Smooth muscle cell of the brain vasculature (primary cell): ENCODE results near the gene UBE2R2.
A peak's percentile ranks its signal among the peaks of the same experiment; 100 is the strongest.
"Not testable (repeated sequence)": the region's sequence is repeated elsewhere in the genome, so short reads cannot be mapped to it uniquely, and the experiment has no call there.

Experiments
- DNase-seq: peaks from one replicate; pipeline ENCODE4 v3.0.0-alpha.2; 2012; ENCODE audit warnings: low read depth, low spot score

The UBE2R2 gene

DNA sequence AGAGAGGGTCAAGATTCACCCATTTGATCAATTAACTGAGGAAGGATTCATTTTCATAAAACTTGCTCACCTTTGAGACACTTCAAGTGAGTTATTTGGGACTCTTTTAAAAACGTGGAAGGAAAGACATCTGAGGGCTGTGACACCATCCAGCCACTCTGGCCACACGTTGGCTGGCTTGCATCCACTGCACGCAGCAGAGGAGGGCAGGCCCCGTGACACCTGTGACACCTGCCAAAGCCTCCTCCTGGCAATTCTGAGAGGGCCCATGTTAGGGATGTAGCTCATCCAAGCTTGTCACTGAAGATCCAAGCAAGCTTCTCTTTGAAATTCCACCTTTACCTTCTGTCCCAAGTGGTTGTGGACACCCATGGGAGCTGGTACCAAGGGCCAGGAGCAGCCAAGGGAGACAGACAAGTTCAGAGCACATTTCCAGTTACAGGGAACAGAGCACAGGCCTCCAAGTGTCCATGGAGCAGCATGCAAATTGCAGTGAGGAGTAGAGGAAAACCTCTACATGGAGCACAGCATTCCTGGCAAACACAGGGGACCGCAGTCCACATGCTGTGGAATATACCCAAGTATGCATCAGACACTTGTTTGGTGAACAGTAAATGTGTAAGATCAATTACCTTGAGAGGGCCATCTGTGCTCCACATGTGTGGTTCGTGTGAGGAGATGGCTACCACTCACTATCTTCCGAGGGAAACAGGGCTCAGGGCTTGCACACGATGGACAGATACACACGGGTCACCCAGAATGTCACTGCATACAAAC lies 16.8 kb upstream of the UBE2R2 start:
- no peak for DNase-seq

DNA sequence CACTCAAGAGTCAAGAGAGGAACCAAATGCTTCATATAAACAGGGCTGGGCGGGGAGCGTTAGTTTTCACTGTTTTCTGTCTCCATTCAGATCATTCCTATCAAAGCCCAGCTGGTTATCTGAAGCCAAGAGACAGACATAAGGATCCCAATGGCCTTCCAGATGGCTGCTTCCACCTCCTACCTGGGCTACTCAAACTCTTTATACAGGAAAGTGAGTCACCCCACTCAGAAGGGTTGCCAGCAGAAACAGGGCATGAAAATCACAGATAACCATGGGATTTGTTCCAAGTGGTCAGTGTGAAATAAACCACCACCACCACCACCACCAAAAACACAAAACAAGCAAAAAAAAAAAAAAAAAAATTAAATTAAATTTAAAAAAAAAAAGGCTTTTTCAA lies 16.1 kb upstream of the UBE2R2 start:
- no peak for DNase-seq

DNA sequence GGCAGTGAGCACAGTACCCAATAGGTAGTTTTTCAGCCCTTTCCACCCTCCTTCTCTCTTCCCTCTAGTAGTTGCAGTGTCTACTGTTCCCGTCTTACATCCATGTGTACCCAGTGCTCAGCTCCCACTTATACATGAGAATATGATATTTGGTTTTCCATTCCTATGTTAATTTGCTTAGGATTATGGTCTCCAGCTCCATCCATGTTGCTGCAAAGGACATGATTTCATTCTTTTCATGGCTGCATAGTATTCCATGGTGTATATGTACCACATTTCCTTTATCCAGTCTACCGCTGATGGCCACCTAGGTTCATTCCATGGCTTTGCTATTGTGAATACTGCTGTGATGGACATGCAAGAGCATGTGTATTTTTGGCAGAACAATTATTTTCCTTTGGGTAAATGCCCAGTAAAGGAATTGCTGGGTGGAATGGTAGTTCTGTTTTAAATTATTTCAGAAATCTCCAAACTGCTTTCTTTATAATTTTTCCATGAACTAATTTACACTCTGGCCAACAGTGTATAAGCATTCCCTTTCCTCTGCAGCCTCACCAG lies 14.9 kb upstream of the UBE2R2 start:
- DNase-seq, result not testable (repeated sequence)

DNA sequence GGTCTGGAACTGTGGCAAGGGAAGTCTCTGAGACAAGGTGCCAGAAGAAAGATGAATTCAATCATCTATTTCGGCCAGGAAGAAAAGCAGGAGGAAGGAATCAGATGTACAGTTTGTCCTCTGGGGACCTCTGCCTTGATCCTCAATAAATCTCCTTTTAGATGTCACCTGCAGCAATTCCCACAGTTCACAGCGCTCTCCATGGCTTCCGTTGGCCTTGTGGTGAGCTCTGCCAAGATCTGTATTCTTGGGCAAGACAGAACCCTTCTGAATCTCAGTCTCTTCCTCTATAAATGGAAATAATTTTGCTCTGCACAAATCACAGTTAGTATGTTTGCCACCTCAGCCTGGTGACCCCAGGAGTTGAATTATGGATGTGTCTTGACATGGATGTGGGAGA lies 12.8 kb upstream of the UBE2R2 start:
- not testable (repeated sequence) for DNase-seq

DNA sequence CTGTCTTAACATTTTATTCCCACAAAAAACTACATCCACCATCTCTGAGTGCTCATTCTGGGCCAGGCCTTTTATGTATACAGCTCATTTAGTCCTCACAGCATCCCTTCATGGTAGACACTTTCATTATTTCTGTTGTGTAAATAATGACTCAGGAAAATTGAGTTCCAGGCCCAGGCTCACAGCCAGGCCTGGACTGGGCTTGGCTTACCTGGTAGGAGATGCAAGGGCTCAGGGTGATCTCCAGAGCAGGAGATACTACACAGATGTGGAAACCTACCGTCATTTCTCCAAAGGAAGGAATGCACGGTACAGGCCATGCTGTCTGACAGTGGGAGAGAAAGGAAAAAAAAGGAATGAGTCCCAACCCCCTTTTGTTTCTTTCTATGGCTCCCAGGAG lies 9.8 kb upstream of the UBE2R2 start:
- DNase-seq, result not testable (repeated sequence)

DNA sequence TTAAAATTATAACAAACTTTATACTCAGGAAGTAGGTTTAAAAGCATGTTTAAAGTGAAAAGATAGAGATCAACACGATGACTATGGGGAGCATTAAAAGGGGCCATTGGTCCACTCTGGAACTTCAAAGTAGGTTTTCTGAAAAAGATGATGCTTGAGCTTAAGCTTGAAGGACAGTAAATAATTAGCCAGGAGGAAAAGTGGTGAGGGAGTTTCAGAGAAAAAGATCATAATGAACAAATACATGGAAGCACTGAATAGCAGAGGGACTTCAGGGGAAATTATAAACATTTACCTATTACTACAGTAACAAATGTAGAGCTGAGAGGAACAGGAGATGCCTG lies 8.0 kb upstream of the UBE2R2 start:
- DNase-seq, result not testable (repeated sequence)

DNA sequence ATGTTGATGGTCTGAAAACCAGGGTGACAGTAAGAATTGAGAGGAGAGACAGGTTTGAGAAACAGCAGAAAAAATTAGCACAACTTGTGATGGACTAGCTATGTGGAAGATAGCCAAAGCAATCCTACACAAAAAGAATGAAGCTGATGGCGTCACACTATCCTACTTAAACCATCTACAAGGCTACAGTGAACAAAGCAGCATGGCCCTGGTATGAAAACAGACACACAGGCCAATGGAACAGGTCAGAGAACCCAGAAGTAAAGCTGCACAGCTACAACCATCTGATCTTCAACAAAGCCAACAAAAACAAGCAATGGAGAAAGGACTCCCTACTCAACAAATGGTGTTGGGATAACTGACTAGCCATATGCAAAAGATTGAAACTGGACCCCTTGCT lies 7.5 kb upstream of the UBE2R2 start:
- DNase-seq, result no peak

DNA sequence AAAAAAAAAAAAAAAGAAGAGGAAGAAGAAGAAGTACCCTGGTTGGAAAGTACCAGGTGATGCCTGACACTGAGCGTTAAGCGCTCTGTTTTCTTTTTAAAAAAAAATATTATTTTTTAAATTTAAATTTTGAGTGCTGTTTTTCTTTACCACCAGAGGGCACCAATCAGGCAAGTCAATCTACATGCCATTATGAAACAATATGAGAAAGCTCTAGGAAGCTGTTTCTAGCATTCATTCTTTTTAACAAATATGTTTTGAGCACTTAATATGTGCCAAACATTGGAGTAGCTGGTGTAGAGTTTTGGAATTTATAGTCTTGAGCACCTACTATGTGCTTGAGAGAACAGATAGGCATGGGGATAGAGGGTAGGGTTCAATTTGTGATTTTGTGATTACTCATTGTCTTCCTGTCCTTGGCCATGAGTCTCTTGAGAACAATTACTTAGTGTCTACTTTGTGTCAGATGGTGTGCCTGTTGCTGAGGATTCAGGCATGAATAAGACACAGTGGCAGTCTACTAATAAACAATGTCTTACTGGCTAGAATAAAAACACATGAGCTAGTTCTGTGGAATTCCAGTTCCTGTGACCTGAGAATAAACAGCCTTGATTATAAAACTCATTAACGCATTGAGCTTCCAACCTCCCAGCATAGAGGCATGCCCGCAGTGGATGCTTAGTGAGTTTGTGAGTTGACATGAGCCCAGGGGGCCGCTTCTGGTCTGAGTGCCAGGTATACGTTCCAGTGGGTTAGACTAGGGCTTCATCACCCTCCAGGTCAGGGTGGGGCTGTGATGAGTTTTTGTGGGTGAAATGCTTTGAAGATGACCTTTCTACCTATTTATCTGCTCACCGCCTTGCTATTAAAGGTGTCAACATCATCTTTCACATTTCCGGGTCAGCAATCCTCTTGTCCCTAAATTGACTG lies 3.0 kb upstream of the UBE2R2 start:
- peak; percentile 12 for DNase-seq

DNA sequence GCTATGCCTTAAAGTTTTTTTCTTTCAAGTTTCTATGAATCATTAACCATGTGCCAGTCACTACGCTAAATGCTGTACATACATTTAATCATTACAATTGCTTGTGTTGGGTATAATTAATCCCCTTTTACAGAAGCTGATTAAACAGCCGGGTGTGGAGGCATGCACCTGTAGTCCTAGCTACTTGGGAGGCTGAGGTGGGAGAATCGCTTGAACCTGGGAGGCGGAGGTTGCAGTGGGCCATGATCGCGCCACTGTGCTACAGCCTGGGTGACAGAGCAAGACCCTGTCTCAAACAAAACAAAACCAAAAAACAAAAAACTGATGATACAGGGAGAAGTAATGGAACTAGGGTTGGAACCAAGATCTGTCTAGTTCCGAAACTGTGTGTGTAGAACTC lies 1.2 kb upstream of the UBE2R2 start:
- DNase-seq, result no peak

DNA sequence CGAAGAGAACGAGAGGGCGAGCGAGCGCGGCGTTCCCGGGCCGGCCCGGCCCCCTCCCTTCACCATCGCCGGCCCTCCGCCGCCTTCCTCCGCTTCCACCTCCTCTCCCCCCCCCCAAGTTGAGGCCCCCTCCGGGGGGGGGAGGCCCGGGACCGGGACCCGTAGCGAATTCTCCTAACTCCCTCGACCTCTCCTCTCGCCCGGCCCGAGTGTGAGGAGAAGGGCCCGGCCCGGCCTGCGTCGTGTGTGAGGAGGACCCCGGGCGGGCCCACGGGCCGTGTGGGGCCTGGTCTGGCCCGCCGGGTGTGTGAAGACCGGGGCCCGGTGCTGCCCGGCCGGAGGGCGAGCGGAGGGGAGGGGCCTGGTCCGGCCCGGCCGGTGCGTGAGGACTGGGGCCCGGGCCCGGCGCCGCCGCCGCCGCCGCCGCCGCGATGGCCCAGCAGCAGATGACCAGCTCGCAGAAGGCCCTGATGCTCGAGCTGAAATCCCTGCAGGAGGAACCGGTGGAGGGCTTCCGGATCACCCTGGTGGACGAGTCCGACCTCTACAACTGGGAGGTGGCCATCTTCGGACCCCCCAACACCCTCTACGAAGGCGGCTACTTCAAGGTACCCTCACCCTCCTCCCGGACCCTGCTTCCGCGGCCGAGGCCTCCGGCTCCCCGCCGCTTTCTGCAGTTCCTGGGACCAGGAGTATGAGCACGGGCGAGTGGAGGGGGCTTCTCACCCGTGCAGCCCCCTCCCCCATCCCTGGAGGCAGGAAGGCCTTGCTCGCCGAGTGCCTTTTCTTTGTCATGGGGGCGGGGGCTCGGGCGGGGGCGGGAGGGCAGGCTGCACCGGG lies 587 bp downstream of the UBE2R2 start:
- peak; percentile 31 for DNase-seq

DNA sequence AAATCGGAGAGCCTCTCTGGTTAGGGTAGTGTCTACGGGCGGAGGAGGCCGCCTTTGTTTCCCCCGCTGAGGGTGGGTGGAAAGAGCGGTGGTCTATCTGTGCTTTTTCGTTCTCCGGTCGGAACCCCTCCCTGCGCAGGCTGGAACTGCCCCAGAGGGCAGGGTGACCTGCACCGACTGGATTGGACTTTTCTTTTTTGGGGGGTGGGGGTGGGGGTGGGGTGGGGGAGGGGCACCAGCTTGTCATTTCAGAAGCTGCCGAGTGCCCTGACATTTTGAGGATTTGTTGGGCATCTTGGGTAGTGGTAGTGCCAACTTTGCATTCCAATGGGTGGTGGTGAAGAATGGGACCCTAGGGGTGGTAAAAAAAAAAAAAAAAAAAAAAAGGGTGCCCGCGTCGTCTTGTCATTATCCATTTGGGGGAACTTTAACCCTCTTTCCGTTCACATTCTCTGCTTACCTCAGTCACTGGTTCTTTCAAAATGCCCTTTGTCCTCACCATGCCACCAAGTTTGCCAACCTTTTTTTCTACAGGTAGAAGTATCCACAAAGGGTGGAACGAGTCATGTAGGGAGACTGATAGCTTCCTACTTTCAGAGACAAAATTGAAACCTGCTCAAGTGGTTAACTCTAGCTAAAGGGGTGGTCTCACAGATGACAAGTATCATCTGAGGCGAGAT lies 1.3 kb downstream of the UBE2R2 start:
- DNase-seq, result no peak

DNA sequence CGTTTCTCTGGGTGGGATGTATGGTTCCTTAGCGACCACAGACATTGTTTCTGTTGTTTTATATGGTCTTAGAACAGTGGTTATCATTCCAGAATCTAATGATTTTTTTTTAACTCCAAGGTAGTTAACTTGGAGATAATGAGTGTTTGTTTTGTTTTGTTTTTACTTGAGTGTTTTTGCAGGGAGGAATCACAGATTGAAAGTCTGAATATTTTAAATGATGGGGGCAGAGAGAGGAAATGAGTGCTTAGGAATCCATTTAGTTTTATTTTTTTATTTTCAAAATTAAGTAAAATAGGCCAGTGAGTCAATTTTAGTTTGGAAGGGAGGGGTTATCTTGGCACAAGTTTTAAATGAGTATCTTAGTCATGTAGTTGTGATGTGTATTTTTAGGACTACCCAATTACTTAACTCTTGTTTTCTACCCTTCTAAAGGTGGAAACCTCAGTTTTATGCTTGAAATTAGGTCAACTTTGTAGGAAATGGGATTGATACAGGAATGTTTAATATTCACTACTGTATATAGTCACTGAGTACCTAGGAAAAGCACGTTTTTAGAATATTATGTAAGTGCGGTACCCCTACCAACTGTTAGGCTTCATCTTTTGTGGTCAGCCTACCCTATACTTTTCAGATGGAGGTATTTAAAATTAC lies 2.0 kb downstream of the UBE2R2 start:
- no peak for DNase-seq

DNA sequence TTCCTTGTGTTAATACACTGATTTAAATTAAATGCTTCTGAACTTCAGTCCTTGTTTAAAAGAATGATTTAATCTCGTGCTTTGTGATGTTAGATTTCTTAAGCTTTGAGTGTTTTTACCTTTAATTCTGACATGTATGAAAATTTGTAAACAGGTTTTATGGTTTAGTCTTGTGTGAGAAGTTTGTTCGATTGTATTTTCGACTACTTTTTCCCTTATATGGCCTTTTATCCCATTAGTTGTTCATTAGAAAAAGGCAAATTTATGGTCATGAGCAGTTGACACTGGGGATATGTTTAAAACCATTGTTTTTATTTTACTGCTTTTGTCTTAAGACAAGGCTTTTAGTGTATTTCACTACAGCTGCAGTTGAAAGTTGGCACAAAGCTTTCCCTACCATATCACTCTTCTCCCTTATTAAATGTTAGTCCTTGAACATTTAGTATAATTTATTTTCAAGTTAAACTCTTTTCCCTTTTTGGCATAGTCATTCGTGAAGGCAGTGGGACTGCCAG lies 3.3 kb downstream of the UBE2R2 start:
- no peak for DNase-seq

DNA sequence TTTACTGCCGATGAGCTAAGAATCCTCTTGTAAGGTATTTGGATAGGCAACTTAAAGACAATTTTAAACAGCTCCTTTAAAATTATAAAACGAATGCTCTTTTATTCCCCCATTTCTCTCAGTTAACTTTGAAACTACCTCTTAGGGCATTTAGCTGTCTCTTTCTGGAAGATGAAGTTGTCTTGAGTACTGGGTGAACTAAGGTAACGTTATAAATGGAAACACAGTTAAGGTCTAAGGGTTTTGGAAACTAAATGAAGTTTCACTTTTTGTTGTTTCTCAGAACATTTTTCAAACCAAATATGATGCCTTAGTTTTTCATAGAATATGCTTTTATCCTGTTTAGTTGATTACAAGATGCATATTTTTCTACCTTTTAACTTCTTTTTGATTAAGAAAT lies 6.8 kb downstream of the UBE2R2 start:
- no peak for DNase-seq

DNA sequence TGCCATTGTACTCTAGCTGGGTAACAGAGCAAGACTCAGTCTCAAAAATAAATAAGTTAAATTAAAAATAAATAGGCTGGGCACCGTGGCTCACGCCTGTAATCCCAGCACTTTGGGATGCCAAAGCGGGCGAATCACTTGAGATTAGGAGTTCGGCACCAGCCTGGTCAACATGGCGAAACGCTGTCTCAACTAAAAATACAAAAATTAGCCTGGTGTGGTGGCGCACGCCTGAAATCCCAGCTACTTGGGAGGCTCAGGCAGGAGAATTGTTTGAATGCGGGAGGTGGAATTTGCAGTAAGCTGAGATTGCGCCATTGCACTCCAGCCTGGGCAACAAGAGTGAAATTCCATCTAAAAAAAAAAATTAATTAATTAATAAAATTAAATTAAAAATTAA lies 10.3 kb downstream of the UBE2R2 start:
- not testable (repeated sequence) for DNase-seq

DNA sequence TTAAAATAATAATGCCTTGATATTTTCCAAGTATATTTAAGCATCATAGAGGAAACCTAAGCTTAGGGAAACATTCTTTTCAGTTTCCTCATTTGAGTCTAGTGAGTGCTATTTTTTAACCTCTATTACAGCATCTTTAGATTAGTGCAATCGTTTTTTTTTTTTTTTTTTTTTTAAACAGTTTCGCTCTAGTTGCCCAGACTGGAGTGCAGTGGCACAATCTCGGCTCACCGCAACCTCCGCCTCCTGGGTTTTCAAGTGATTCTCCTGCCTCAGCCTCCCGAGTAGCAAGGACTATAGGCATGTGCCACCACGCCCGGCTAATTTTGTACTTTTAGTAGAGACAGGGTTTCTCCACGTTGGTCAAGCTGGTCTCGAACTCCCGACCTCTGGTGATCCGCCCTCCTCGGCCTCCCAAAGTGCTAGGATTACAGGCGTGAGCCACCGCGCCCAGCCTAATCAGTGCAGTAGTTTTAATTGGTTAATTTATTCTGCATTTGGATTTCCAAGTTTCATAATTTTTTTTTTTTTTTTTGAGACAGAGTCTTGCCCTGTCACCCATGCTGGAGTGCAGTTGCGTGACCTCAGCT lies 12.8 kb downstream of the UBE2R2 start:
- DNase-seq, result not testable (repeated sequence)

DNA sequence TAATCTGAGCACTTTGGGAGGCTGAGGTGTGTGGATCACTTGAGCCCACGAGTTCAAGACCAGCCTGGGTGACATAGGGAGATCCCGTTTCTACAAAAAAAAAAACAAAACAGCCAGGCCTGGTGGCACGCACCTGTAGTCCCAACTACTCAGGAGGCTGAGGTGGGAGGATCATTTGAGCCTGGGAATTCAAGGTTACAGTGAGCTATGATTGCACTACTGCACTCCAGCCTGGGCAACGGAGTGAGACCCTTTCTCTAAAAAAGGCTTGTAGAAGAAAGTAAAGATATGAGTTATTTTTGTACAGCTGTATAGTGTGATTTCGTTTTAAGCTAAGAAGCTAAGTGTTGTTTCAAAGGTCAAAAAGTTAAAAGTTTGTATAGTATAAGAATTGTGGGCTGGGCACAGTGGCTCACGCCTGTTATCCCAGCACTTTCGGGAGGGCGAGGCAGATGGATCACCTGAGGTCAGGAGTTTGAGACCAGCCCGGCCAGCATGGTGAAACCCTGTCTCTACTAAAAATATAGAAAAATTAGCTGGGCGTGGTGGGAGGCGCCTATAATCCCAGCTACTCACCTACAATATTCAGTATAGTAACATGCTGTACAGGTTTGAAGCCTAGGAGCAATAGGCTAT lies 18.8 kb downstream of the UBE2R2 start:
- no peak for DNase-seq

DNA sequence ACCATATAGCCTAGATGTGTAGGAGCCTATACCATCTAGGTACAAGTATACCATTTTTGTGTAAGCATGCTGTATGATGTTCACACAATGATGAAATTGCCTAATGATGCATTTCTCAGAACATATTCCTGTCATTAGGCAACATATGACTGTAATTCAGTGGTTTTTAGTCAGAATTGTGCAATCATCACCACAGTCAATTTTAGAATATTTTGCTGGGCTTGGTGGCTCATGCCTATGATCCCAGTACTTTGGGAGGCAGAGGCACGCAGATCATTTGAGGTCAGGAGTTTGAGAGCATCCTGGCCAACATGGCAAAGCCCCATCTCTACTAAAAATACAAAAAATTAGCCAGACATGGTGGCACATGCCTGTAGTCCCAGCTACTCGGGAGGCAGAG lies 19.3 kb downstream of the UBE2R2 start:
- DNase-seq, result not testable (repeated sequence)

DNA sequence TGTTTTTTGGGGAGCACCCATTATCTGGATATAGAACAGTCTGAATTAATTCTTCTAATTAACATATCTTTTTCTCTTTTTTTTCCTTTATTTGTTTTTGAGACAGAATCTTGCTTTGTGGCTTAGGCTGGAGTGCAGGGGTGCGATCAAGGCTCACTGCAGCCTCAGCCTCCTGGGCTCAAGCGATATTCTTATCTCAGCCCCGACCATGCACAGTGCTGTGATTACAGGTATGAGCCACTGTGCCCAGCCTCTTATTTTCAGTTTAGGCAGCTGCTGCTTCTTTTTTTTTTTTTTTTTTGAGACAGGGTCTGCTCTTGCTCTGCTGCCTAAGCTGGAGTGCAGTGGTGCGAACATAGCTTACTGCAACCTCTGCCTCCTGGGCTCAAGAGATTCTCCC lies 20.2 kb downstream of the UBE2R2 start:
- no peak for DNase-seq
